Thyroid gland (tissue), 4 donors: ENCODE data around the gene MAD2L2. TPM values are rescaled to one million over a fixed set of nuclear protein-coding genes. Genes with fewer than 3 reads are reported as not detected.
A peak's percentile ranks its signal among the peaks of the same experiment; 100 is the strongest.

Experiments used
- DNase-seq, 2 donors: peaks; one replicate each; pipeline ENCODE4 v3.0.0-alpha.2; 2019
- H3K27ac ChIP-seq, 3 donors: fragments of 200-600 bp; sonication (generic); 1 replicate in 2 of 3; 2 replicates in 1 of 3; pipeline ENCODE4 v1.5.1; 2016 to 2019; ENCODE audit warnings: mild to moderate bottlenecking in 1 of 3, moderate library complexity in 1 of 3
- H3K27me3 ChIP-seq: fragments of 200-600 bp; sonication (generic); one replicate; pipeline ENCODE4 v1.5.1; 2019
- H3K36me3 ChIP-seq, 2 donors: fragments of 200-600 bp; sonication (generic); one replicate each; pipeline ENCODE4 v1.5.1; 2016 to 2019
- H3K4me1 ChIP-seq, 2 donors: fragments of 200-600 bp; sonication (generic); one replicate each; pipeline ENCODE4 v1.5.1; 2017 to 2019
- H3K4me3 ChIP-seq, 3 donors: fragments of 200-600 bp; sonication (generic); replicated peaks in 1 of 3; 1 replicate in 2 of 3; 2 replicates in 1 of 3; pipeline ENCODE4 v1.5.1; 2016; ENCODE audit warnings: mild to moderate bottlenecking in 1 of 3
- H3K9me3 ChIP-seq: fragments of 200-600 bp; sonication (generic); one replicate; pipeline ENCODE4 v1.5.1; 2017
- POLR2A ChIP-seq, 2 donors: fragments of 450-650 bp; IDR thresholded peaks; one replicate each; pipeline ENCODE4 v1.6.1; 2017; ENCODE audit warnings: antibody characterized with exemption in 2 of 2, mild to moderate bottlenecking in 2 of 2, moderate library complexity in 1 of 2
- whole genome bisulfite sequencing, 2 donors: methylation state at CpG; one replicate each; pipeline ENCODE4 v1.1.5; 2017; 5-methylcytosine and 5-hydroxymethylcytosine counted together
- intact Hi-C: fragments of 100-400 bp; cut with DNase I; formaldehyde crosslinking; loops from one replicate; pipeline ENCODE4 v1.15.1; 2023
- total RNA-seq, 4 donors: library from RNA; depleted of rRNA; stranded (reverse); fragments of >200 nt; gene quantifications; one replicate each; pipeline ENCODE4 v1.2.3, GENCODE V29; 2016
- TF ChIP-seq, protein P1 (sequence below), 6 experiments: fragments of 200-600 bp in 3 of 6; fragments of 450-650 bp in 3 of 6; sonication (generic) in 3 of 6; IDR thresholded peaks; one replicate each; pipeline ENCODE4 v1.5.1; 2016 to 2019; ENCODE audit warnings: antibody characterized with exemption in 6 of 6, mild to moderate bottlenecking in 2 of 6, inconsistent platforms in 1 of 6, moderate library complexity in 1 of 6

Gene MAD2L2
- total RNA-seq, 4 donors from 2014 or later, result 12.0 to 43.9 (median 21.5) TPM

- Histone ChIP-seq H3K27ac (no peak overlapping the region), H3K4me3 (peak overlapping the region in 1 of 3 donors; percentile 17), H3K27me3 (peaks cover 16% of the 10 kb centered on the region), H3K36me3 (no peaks in the 10 kb centered on the region), H3K4me1 (peaks cover 0 to 22% of the 10 kb centered on the region in 2 donors), H3K9me3 (no peaks in the 10 kb centered on the region)
- TF ChIP-seq, protein P1, sequence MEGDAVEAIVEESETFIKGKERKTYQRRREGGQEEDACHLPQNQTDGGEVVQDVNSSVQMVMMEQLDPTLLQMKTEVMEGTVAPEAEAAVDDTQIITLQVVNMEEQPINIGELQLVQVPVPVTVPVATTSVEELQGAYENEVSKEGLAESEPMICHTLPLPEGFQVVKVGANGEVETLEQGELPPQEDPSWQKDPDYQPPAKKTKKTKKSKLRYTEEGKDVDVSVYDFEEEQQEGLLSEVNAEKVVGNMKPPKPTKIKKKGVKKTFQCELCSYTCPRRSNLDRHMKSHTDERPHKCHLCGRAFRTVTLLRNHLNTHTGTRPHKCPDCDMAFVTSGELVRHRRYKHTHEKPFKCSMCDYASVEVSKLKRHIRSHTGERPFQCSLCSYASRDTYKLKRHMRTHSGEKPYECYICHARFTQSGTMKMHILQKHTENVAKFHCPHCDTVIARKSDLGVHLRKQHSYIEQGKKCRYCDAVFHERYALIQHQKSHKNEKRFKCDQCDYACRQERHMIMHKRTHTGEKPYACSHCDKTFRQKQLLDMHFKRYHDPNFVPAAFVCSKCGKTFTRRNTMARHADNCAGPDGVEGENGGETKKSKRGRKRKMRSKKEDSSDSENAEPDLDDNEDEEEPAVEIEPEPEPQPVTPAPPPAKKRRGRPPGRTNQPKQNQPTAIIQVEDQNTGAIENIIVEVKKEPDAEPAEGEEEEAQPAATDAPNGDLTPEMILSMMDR (IDR thresholded peaks at IDR 0.05), result no peak
- no peak for TF ChIP-seq POLR2A (IDR thresholded peaks at IDR 0.05)
- WGBS, 2 donors, result 5 to 9% methylated on average over 34 to 39 of the region's 64 CpGs
- no peak for DNase-seq
- intact Hi-C loops, result no loop called here
Observed at GRCh38 chr1:11691928-11692711, 11.2 kb upstream of the MAD2L2 start.

- Histone ChIP-seq H3K36me3 (no peaks in the 10 kb centered on the region), H3K4me1 (peaks cover 0 to 22% of the 10 kb centered on the region in 2 donors), H3K27ac (no peak within 1 kb of the TSS), H3K27me3 (peaks cover 16% of the 10 kb centered on the region), H3K4me3 (peak within 1 kb of the TSS in 1 of 3 donors; percentile 17), H3K9me3 (no peaks in the 10 kb centered on the region)
- intact Hi-C loops, result no loop called here
- DNase-seq, result peak in 1 of 2 donors; percentile 7
- TF ChIP-seq POLR2A (IDR thresholded peaks at IDR 0.05), result no peak
- TF ChIP-seq, protein P1 (IDR thresholded peaks at IDR 0.05), result no peak
- WGBS, 2 donors, result 7% methylated on average over 6 of the region's 78 CpGs; no CpG with 5 or more reads in 1 of the 2 donors
Observed at GRCh38 chr1:11691302-11691914, 10.5 kb upstream of the MAD2L2 start, which contains the start of gene DRAXIN. Gene DRAXIN, plus strand, starts transcription at chr1:11691710. Its CDS starts 14,549 bp downstream, at chr1:11706259.

DNA sequence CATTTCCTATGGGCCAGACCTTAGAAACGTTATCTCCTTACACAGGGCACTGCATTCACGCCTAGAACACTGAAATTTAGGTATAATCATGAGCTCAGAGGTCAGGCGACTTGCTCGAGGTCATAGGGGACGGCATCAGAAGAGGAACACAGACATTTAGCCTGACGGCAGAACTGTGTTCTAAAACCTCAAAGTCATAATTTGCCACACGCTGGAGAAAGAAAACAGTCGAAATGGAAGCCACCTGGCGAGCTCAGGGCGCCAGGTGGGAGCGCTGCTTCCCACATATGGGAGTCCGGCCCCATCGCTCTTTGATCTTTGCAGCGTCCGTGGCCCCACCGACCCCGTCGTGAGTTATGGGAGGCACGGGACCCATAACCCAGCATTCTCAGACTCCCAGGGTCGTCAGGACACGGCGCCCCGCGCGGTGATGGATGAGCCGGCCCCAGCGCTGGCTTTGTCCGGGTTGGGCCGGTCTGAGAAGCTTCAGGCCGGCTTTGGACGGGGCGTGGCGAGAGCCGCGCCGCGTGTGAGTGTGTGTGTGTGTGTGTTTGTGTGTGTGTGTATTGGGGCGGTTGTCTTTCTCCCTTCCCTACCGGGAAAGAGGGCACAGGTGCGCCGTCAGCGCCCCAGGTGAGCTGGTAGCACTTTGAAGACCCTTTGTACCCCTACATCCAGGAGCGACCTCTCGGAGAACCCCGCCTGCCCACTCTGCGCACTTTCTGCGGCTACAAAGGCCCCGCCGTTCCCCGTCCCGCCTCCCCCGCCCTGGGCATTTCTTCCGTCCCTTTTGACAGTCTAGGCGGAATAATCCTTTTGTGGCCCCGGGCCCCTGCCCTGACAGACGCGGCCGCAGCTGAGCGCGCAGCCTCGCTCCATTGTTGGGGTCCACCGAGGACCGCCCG, 9.7 kb upstream of the MAD2L2 start:
- Histone ChIP-seq H3K9me3 (no peaks in the 10 kb centered on the region), H3K27me3 (peaks cover 16% of the 10 kb centered on the region), H3K36me3 (no peaks in the 10 kb centered on the region), H3K4me1 (peaks cover 0 to 22% of the 10 kb centered on the region in 2 donors), H3K27ac (no peak overlapping the region), H3K4me3 (peak overlapping the region in 1 of 3 donors; percentile 17)
- intact Hi-C loops, result no loop called here
- peak in 1 of 2 donors; percentile 13 for DNase-seq
- WGBS, 2 donors, result 7 to 8% methylated on average over 36 to 48 of the region's 64 CpGs
- TF ChIP-seq POLR2A (IDR thresholded peaks at IDR 0.05), result no peak
- TF ChIP-seq, protein P1 (IDR thresholded peaks at IDR 0.05), result no peak

- TF ChIP-seq POLR2A (IDR thresholded peaks at IDR 0.05), result no peak
- TF ChIP-seq, protein P1 (IDR thresholded peaks at IDR 0.05), result no peak
- Histone ChIP-seq H3K4me1 (peaks cover 0 to 22% of the 10 kb centered on the region in 2 donors), H3K27ac (no peak overlapping the region), H3K9me3 (no peaks in the 10 kb centered on the region), H3K4me3 (no peak overlapping the region), H3K27me3 (peaks cover 16% of the 10 kb centered on the region), H3K36me3 (no peaks in the 10 kb centered on the region)
- intact Hi-C loops, result no loop called here
- WGBS, 2 donors, result 94 to 95% methylated on average over 4 of the region's 4 CpGs
- DNase-seq, result no peak
Observed at GRCh38 chr1:11688506-11688905, 7.6 kb upstream of the MAD2L2 start.
